ENCODE data around the gene SORBS2.

SORBS2 gene

DNA sequence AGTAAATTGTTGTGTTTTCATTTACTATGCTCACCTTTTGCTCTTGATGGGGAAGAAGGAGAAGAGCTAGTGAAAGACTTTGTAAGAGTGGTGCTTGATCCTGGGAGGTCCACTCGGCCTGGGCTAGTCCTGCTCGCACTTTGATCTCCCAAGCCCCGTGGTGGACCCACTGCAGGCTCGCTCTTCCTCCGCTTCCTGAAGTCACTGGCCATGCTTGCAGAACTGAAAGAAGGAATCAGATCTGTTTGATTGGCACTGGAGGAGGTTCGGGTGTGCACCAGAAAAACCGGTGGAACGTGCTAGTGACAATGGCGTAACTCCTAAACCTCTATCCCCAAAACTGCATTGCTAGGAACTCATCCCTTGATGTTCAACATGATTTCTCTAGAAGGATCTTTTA, 185.2 kb downstream of the SORBS2 start:
- Histone ChIP-seq H3K9ac (ENCODE audit: low read depth, low read length) (no peak overlapping the region), H3K36me3 (ENCODE audit: insufficient read depth, low read length) (peaks cover 8% of the 10 kb centered on the region), H3K4me1 (ENCODE audit: insufficient read depth, low read length) (no peaks in the 10 kb centered on the region), H3K9me3 (ENCODE audit: control insufficient read depth, insufficient read depth, low read length) (no peaks in the 10 kb centered on the region)

DNA sequence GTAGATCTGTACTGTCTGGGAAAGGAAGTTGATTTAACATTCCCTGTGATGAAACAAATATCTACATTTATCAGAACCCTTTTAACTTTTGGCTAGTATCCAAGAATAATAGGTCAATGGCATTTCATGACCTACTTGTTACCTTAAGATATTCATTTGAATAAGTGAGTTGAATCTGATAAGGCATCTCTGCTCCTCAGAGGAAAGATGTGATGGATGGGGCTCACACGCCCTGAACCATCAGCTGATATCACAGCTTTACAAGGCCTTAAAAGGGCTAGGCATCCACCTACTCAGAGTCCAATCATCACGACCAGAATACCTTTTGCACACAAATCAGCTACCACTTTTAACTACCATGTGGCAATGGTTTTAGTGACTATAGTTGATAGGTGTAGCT, 186.5 kb downstream of the SORBS2 start:
- H3K36me3 ChIP-seq (ENCODE audit: insufficient read depth, low read length) = peaks cover 8% of the 10 kb centered on the region
- H3K9ac ChIP-seq (ENCODE audit: low read depth, low read length) = no peak overlapping the region
- H3K9me3 ChIP-seq (ENCODE audit: control insufficient read depth, insufficient read depth, low read length) = no peaks in the 10 kb centered on the region
- H3K4me1 ChIP-seq (ENCODE audit: insufficient read depth, low read length) = no peaks in the 10 kb centered on the region

DNA sequence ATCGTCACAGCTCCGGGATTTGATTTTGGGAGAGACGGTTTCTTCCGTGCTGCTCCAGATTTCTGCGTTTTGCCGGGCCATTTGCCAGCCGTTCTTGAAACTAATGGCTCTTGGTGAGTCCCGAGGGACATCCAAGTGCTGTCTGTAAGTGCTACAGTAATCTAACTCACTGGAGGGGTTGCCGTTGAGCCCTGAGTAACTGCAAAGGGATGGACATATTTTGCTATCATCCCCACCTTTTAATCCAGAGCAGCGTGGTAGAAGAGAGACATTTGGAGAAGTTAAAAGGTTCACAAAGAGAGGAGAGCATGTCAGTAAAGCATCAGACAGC, 187.8 kb downstream of the SORBS2 start:
- Histone ChIP-seq H3K4me1 (ENCODE audit: insufficient read depth, low read length) (no peaks in the 10 kb centered on the region), H3K36me3 (ENCODE audit: insufficient read depth, low read length) (peaks cover 8% of the 10 kb centered on the region), H3K9ac (ENCODE audit: low read depth, low read length) (no peak overlapping the region), H3K9me3 (ENCODE audit: control insufficient read depth, insufficient read depth, low read length) (no peaks in the 10 kb centered on the region)

DNA sequence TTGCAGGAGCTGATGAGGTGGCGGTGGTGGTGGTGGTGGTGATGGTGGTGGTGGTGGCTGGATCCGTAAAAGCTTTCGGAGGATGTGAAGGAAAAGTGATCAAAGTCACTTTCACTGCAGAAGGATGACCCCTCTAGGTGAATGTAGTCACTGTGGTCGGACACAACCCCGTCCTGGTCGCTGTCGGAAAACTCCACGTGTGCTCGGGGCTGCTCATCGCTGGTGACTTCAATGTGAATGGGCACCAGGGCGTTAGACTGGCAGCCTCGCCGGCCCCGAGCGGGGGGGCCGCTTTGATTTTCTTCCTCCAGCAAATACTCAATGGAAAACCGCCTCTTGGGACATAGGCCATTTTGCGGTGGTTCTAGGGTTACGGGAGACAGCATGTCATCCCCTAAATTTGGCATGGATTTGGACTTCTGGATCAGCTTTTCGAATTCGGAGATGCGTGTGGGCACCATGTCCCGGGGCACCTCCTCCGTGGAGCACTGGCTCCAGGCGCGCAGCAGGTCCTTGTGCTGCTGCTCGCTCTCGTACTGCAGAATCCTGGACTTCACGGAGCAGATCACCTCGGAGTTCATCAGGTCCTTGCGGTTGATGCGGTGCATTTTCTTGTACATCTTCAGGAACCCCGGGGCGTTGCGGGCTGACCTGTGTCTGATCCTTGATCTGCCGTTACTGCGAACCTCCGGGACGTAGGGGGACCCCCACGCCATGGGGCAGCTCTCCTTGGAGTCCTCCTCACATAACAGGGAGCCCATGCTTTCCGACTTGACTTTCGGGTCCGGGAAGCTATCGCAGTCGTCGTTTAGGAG, 188.3 kb downstream of the SORBS2 start:
- Histone ChIP-seq H3K9ac (ENCODE audit: low read depth, low read length) (no peak overlapping the region), H3K4me1 (ENCODE audit: insufficient read depth, low read length) (no peaks in the 10 kb centered on the region), H3K9me3 (ENCODE audit: control insufficient read depth, insufficient read depth, low read length) (no peaks in the 10 kb centered on the region), H3K36me3 (ENCODE audit: insufficient read depth, low read length) (peaks cover 8% of the 10 kb centered on the region)

DNA sequence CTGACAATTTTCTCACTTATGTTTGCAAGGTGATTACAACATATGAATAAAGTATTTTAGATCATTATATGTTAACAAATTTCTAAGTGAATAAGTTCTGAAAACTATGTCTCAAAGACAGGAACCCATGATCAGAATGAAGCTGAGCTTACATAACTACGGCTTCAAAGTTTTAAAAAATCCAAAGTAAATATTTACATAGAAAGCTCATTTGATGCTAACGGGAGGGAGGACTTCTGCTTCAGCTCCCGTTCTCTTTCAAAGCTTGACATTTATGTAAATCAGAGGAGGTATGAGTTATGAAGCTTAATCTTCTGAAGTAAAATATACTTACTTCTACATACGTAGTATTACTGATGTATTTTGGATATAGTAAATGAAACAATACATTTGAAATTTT, 203.8 kb downstream of the SORBS2 start:
- H3K9me3 ChIP-seq (ENCODE audit: control insufficient read depth, insufficient read depth, low read length) = no peaks in the 10 kb centered on the region
- H3K36me3 ChIP-seq (ENCODE audit: insufficient read depth, low read length) = peaks cover 6% of the 10 kb centered on the region; the same call in 1 of the 2 replicates
- no peaks in the 10 kb centered on the region for H3K4me1 ChIP-seq (ENCODE audit: insufficient read depth, low read length)
- H3K9ac ChIP-seq (ENCODE audit: low read depth, low read length) = no peak overlapping the region

DNA sequence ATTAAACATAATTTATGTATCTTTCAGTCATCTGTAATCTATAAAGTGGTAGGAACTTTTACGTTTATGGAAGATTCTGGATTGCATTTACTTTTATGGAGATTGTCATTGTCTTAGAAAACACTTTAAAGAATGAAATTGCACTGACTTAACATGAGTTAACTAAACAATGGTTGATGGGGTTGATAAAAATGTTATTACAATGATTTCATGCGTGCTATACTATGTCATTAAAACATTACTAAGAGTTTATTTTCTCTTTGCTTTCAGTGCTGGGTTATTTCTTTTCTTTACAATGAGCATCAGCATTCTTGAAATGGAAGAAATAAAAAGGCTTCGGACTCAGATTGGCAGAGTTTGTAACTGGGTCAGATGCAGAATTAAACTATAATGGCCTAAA, 209.6 kb downstream of the SORBS2 start:
- H3K9me3 ChIP-seq (ENCODE audit: control insufficient read depth, insufficient read depth, low read length) = no peaks in the 10 kb centered on the region
- no peaks in the 10 kb centered on the region; the same call in 1 of the 2 replicates for H3K36me3 ChIP-seq (ENCODE audit: insufficient read depth, low read length)
- H3K4me1 ChIP-seq (ENCODE audit: insufficient read depth, low read length) = no peaks in the 10 kb centered on the region
- H3K9ac ChIP-seq (ENCODE audit: low read depth, low read length) = no peak overlapping the region

DNA sequence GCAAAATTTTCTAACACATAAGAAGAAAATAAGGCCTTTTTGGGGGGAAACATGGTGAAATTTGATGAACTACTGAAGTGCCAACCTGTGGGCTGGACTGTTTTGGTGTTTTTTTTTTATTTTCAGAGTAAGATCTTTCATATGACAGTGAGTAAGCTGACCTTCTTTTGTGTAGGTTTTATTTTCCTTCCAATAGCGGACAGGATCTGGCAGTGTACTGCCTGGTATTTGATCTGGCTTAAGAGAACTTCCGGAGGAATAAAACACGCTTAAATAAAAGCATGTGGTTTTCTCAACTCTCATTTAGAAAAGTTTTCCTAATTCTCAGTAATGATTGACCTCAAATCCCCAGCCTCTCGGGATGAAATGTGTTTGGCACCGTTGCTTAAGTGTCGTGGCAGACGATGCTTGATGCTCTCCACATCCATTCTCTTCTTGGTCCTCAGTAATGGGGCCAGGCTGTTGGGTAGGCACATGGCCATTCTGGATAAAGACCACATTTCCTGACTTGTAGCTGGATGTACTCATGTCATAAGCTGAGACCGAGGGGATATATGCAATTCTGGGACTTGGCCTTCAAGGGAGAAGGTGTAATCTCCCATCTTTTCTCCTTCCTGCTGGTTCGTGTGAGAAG, 211.1 kb downstream of the SORBS2 start:
- H3K9me3 ChIP-seq (ENCODE audit: control insufficient read depth, insufficient read depth, low read length) = no peaks in the 10 kb centered on the region
- no peak overlapping the region for H3K9ac ChIP-seq (ENCODE audit: low read depth, low read length)
- no peaks in the 10 kb centered on the region for H3K36me3 ChIP-seq (ENCODE audit: insufficient read depth, low read length)
- no peaks in the 10 kb centered on the region for H3K4me1 ChIP-seq (ENCODE audit: insufficient read depth, low read length)

DNA sequence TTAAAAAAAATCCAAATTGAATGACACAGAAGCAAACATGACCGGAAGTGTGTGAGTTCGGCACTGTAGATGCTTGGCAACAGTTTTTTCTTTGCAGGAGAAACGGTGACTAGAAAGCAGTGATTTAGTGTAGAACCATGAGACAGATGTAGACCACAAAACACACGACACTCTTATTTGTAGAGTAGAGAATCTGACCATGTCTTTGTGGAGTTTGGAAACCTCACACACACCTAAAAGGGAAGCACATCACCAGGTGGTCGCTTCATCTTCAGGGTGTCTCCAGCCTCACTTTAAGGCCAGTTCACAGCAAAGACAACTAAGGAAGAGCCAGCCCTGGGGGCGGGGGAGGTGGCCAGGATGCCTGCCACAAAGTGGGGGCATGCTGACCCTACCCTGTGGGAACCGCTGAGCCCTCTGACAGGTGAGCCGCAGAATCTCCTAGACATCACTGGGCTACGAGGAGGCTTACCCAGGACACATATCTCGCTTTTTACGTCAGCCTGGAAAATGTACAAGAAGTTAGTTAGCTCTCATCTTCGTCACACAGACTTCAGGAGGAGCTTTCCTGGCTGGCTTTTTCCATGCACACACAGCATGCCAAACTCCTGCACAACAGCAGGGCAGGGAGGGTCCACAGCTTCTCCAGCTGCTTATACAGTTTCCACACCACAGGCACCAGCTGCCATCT, 212.3 kb downstream of the SORBS2 start:
- H3K4me1 ChIP-seq (ENCODE audit: insufficient read depth, low read length) = no peaks in the 10 kb centered on the region
- H3K9ac ChIP-seq (ENCODE audit: low read depth, low read length) = no peak overlapping the region
- no peaks in the 10 kb centered on the region for H3K9me3 ChIP-seq (ENCODE audit: control insufficient read depth, insufficient read depth, low read length)
- H3K36me3 ChIP-seq (ENCODE audit: insufficient read depth, low read length) = no peaks in the 10 kb centered on the region

DNA sequence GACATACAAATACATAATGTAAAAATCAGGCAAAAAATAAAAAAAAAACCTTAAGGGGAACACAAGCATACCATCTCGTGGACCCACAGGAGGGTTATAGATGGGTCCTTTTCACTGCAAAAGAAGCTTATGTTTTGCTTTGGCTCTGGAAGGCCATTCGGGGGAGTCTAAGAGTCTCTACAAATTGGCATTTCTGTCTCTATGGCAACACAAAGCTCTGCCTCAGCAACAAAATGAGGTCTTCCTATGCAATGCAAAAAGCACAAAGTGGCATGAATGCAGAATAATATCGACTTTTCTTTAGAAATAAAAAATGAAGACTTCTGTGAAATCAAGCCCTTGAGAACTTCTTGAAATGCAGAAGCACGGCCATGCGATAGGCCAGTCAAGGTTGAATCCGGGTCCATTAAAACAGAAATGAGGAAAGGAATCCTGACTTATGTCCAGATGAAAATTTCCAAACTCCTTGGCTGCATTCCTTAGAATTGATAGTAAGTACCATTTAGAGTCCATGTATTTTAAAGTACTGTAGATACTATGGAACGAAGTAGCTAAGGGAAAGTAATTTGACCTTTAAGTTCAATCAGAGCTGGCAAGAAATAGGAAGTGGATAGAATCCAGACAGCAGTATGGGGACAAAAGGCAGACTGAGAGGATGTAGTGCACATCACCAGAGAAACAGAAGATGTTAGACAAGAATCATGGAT, 213.0 kb downstream of the SORBS2 start:
- H3K4me1 ChIP-seq (ENCODE audit: insufficient read depth, low read length) = no peaks in the 10 kb centered on the region
- no peak overlapping the region for H3K9ac ChIP-seq (ENCODE audit: low read depth, low read length)
- no peaks in the 10 kb centered on the region for H3K9me3 ChIP-seq (ENCODE audit: control insufficient read depth, insufficient read depth, low read length)
- no peaks in the 10 kb centered on the region for H3K36me3 ChIP-seq (ENCODE audit: insufficient read depth, low read length)

DNA sequence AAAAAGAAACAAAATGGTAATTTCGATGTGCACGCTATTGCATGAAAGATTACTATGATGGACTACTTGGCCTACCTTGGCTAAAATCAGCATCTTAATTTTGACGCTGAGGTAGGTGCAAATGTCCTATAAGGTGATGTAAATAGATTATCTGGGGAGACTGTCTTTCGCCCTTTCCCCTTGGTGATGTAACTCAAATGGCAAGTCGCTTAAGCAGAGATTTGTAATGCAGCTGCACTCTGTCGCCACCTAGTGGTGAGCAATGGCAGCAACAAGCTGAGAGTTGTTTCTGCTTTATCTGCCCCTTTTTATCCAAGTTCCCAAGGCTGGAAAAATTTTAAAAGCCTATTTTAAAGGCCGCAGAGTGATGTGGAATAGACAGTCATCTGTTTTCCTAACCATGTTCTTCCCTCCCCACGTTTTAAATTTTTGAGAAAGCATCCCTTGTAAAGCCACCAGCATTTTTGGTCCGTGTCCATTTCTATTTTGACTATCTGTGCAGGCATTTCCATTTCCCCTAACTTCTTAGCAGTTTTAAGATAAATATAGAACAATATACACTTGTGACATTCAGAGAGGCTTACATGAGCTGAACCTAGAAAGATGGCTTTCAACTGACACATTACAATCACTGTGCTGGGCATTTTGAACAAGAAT, 214.3 kb downstream of the SORBS2 start:
- no peaks in the 10 kb centered on the region for H3K36me3 ChIP-seq (ENCODE audit: insufficient read depth, low read length)
- no peak overlapping the region for H3K9ac ChIP-seq (ENCODE audit: low read depth, low read length)

DNA sequence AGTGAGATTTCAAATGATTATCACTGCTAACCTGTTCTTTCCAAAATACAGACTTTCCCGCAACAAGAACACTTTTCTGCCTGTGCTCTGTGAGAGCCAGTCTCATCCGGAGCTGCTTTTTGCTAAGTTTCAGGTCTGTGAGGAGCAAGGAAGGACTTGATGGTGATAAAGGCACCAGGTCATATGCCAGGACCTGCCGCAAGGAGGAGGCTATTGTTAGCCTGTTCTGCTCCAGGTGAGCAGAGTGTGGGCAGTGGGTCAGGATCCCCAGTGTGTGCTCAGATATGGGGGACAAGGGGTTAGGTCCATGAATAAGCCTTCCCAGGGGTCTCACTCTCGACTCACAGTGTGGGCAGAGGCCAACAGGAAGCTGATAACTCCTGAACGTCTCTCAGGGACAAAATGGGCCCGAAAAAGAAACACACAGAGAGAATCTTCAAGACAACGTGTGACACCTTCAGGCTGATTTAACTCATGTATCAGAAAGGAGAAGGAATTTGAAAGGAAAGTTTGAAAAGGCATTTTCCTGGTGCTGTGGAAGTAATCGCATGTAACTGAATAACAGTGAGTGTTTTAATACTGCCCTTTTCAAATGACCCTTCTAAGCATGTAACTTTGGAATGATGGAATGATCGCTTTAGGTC, 219.0 kb downstream of the SORBS2 start:
- no peak overlapping the region for H3K9ac ChIP-seq (ENCODE audit: low read depth, low read length)
- H3K36me3 ChIP-seq (ENCODE audit: insufficient read depth, low read length) = no peaks in the 10 kb centered on the region
- peaks cover 14% of the 10 kb centered on the region for H3K4me1 ChIP-seq (ENCODE audit: insufficient read depth, low read length)
- no peaks in the 10 kb centered on the region for H3K9me3 ChIP-seq (ENCODE audit: control insufficient read depth, insufficient read depth, low read length)

More for the DNA sequence above, 214.3 kb downstream of the SORBS2 start:
- no peaks in the 10 kb centered on the region for H3K9me3 ChIP-seq (ENCODE audit: control insufficient read depth, insufficient read depth, low read length)
- H3K4me1 ChIP-seq (ENCODE audit: insufficient read depth, low read length) = peaks cover 3% of the 10 kb centered on the region; the same call in 1 of the 2 replicates

DNA sequence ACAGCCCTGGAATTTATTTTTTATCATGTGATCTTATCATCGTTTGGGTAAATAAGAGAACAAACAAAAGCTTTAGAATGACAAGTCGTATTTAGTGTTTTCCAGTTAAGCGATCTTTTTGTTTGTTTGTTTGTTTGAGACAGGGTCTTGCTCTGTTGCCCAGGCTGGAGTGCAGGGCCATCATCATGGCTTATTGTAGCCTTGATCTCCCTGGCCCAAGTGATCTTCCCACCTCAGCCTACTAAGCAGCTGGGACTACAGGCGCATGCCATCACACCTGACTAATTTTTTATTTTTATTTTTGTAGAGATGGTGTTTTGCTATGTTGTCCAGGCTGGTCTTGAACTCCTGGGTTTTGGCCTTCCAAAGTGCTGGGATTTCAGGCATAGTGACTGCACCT, 219.6 kb downstream of the SORBS2 start:
- H3K36me3 ChIP-seq (ENCODE audit: insufficient read depth, low read length) = no peaks in the 10 kb centered on the region
- H3K9me3 ChIP-seq (ENCODE audit: control insufficient read depth, insufficient read depth, low read length) = no peaks in the 10 kb centered on the region
- H3K9ac ChIP-seq (ENCODE audit: low read depth, low read length) = no peak overlapping the region
- H3K4me1 ChIP-seq (ENCODE audit: insufficient read depth, low read length) = peaks cover 19% of the 10 kb centered on the region

DNA sequence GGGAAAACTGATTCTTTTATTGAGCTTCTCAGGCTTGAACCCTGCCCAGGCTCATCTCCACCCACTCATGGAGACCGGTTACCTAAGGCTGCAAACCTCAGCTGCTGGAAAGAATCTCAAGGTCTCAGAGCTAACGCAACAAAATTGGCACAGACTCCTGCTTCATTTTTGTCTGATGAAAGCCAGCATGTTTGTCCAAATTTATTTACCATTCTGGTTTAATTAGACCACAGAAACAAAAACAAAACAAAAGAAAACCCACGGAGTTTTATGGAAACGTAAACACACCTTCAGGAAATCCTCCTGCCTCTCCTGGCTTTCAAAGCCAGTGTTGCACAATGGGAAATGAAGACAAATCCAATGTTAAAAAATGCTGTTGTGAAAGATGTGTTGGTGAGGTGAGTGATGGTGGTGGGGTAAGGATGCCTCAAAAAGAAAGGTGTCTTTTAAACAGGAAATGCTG, 220.3 kb downstream of the SORBS2 start:
- Histone ChIP-seq H3K4me1 (ENCODE audit: insufficient read depth, low read length) (peaks cover 26% of the 10 kb centered on the region), H3K9ac (ENCODE audit: low read depth, low read length) (no peak overlapping the region), H3K9me3 (ENCODE audit: control insufficient read depth, insufficient read depth, low read length) (no peaks in the 10 kb centered on the region), H3K36me3 (ENCODE audit: insufficient read depth, low read length) (no peaks in the 10 kb centered on the region)
